CD4-positive, alpha-beta T cell (primary cell): ENCODE data around the gene ATP23. TPM values are rescaled to one million over a fixed set of nuclear protein-coding genes. Genes with fewer than 3 reads are reported as not detected.

Experiments used
- ATAC-seq: fragments of 200-7000 bp; cut with Tn5 transposase; one replicate; pipeline ENCODE4 v1.10.0; 2022; ENCODE audit warnings: mild to moderate bottlenecking; ENCODE audit not compliant: poor library complexity
- CTCF ChIA-PET: fragments of 350-600 bp; sonication (Branson Sonifier 250); formaldehyde crosslinking; loops from one replicate; lab custom pipeline; 2021; ENCODE audit warnings: antibody characterized with exemption, inconsistent platforms; lab: Charles Lee
- POLR2A ChIA-PET: fragments of 350-600 bp; sonication (Branson Sonifier 250); formaldehyde crosslinking; loops from one replicate; lab custom pipeline; 2021; ENCODE audit warnings: antibody characterized with exemption, inconsistent platforms; lab: Charles Lee
- DNase-seq, 14 experiments: peaks; one replicate each; pipeline ENCODE4 v3.0.0-alpha.2; 2013 to 2020; ENCODE audit warnings: mixed read lengths in 2 of 14
- H3K27ac ChIP-seq, 2 donors: one replicate each; pipeline versions ENCODE4 v1.5.1 to v1.7.0; 2013; ENCODE audit warnings: low read length in 2 of 2, low read depth in 1 of 2, mild to moderate bottlenecking in 1 of 2
- H3K27me3 ChIP-seq, 2 experiments: 1 replicate in 1 of 2; 2 replicates in 1 of 2; pipeline versions ENCODE4 v1.6.1 to v1.7.0; 2013; ENCODE audit warnings: low read length in 2 of 2, control low read depth in 1 of 2, mild to moderate bottlenecking in 1 of 2, moderate library complexity in 1 of 2; ENCODE audit not compliant: insufficient read depth in 2 of 2, control insufficient read depth in 1 of 2
- H3K36me3 ChIP-seq: one replicate; pipeline ENCODE4 v1.6.1; 2013; ENCODE audit warnings: low read length, control low read depth; ENCODE audit not compliant: insufficient read depth
- H3K4me1 ChIP-seq: one replicate; pipeline ENCODE4 v1.6.1; 2013; ENCODE audit warnings: low read length, control low read depth; ENCODE audit not compliant: insufficient read depth
- H3K4me3 ChIP-seq: one replicate; pipeline ENCODE4 v1.5.1; 2013; ENCODE audit warnings: mild to moderate bottlenecking, low read length, moderate library complexity
- H3K9me3 ChIP-seq, 2 experiments: 1 replicate in 1 of 2; 2 replicates in 1 of 2; pipeline versions ENCODE4 v1.6.1 to v1.7.0; 2013; ENCODE audit warnings: low read length in 2 of 2, mild to moderate bottlenecking in 2 of 2, control low read depth in 1 of 2, moderate library complexity in 1 of 2; ENCODE audit not compliant: control insufficient read depth in 1 of 2, insufficient read depth in 1 of 2
- H3K27ac Mint-ChIP-seq: one replicate; pipeline ENCODE4 v1.8.0; 2020; ENCODE audit warnings: mixed read lengths
- H3K27me3 Mint-ChIP-seq: one replicate; pipeline ENCODE4 v1.8.0; 2021; ENCODE audit warnings: mixed read lengths
- H3K36me3 Mint-ChIP-seq: one replicate; pipeline ENCODE4 v1.8.0; 2021; ENCODE audit warnings: low read depth, mixed read lengths
- H3K4me1 Mint-ChIP-seq: one replicate; pipeline ENCODE4 v1.8.0; 2021; ENCODE audit warnings: low read depth, mixed read lengths
- H3K4me3 Mint-ChIP-seq: one replicate; pipeline ENCODE4 v1.8.0; 2020; ENCODE audit warnings: mild to moderate bottlenecking, mixed read lengths
- H3K9me3 Mint-ChIP-seq: one replicate; pipeline ENCODE4 v1.8.0; 2020; ENCODE audit warnings: mixed read lengths
- CTCF ChIP-seq: fragments of 200-600 bp; IDR thresholded peaks from one replicate; pipeline ENCODE4 v1.8.0; 2022; ENCODE audit warnings: antibody characterized with exemption, mild to moderate bottlenecking
- intact Hi-C, 2 experiments: fragments of 100-400 bp; cut with DNase I in 1 of 2; cut with micrococcal nuclease in 1 of 2; formaldehyde crosslinking; loops; one replicate each; pipeline versions ENCODE4 v1.15.1 to v1.9.0; 2023 to 2025; cut with DNase I, micrococcal nuclease
- total RNA-seq, 174 experiments: library from RNA in 2 of 174; stranded (reverse) in 2 of 174; gene quantifications; one replicate each; pipeline ENCODE4 v1.2.3 and lab custom pipeline; 2021 to 2026

Gene ATP23
- total RNA-seq, 2 experiments from 2014 or later: 5.3 to 5.6 TPM

GRCh38 chr12:57939291-57939690 is 2.1 kb upstream of the ATP23 start:
- CTCF ChIA-PET: interaction anchor here (1.0 kb wide), 1 partner anchor 156 kb away, joined by 3 read pairs; the partner anchor contains the start of gene TSFM
- ATAC-seq: no peak

GRCh38 chr12:57940052-57940914 is 1.1 kb upstream of the ATP23 start:
- Mint-ChIP-seq H3K36me3 (peaks cover 10% of the 10 kb centered on the region), H3K4me3 (peak overlapping the region; percentile 96), H3K27me3 (no peaks in the 10 kb centered on the region), H3K4me1 (peaks cover 64% of the 10 kb centered on the region), H3K27ac (peak overlapping the region; percentile 89), H3K9me3 (no peaks in the 10 kb centered on the region)
- Histone ChIP-seq H3K36me3 (no peaks in the 10 kb centered on the region), H3K9me3 (no peaks in the 10 kb centered on the region), H3K4me1 (peaks cover 23% of the 10 kb centered on the region), H3K27me3 (no peaks in the 10 kb centered on the region), H3K27ac (peak overlapping the region; percentile 82 to 87), H3K4me3 (peak overlapping the region; percentile 71)
- DNase-seq: peak in 2 of 14 experiments; percentile 13 to 16
- intact Hi-C loops: loop anchor here in 1 of 2 experiments (5.0 kb wide), 1 partner anchor 418 kb away; the partner anchor contains the start of genes DDIT3 and MBD6
- no peak for TF ChIP-seq CTCF
- no peak for ATAC-seq
- ChIA-PET CTCF (interaction anchor here (1.0 kb wide), 1 partner anchor 157 kb away, joined by 3 read pairs; the partner anchor contains the start of gene TSFM), POLR2A (interaction anchor here (1.1 to 1.6 kb wide), 6 partner anchors 44 to 199 kb away, joined by 3 to 7 read pairs (median 4); partner anchors contain the start of genes CTDSP2 and TSPAN31)

More at GRCh38 chr12:57939291-57939690, 2.1 kb upstream of the ATP23 start:
- intact Hi-C loops: no loop called here
- peaks cover 23% of the 10 kb centered on the region for H3K4me1 ChIP-seq
- H3K4me3 ChIP-seq: no peak overlapping the region
- no peaks in the 10 kb centered on the region for H3K9me3 ChIP-seq
- no peaks in the 10 kb centered on the region for H3K36me3 ChIP-seq
- Mint-ChIP-seq H3K27me3 (no peaks in the 10 kb centered on the region), H3K4me3 (peak overlapping the region; percentile 18), H3K27ac (peak overlapping the region; percentile 75), H3K9me3 (no peaks in the 10 kb centered on the region), H3K4me1 (peaks cover 65% of the 10 kb centered on the region), H3K36me3 (peaks cover 10% of the 10 kb centered on the region)
- H3K27ac ChIP-seq: no peak overlapping the region
- DNase-seq: no peak
- POLR2A ChIA-PET: no interaction called here
- TF ChIP-seq CTCF: no peak
- H3K27me3 ChIP-seq: no peaks in the 10 kb centered on the region

GRCh38 chr12:57940915-57941164 is 527 bp upstream of the ATP23 start:
- no peaks in the 10 kb centered on the region for H3K27me3 Mint-ChIP-seq
- DNase-seq: no peak
- TF ChIP-seq CTCF: no peak
- H3K36me3 Mint-ChIP-seq: peaks cover 7% of the 10 kb centered on the region
- Histone ChIP-seq H3K36me3 (no peaks in the 10 kb centered on the region), H3K4me1 (peaks cover 23% of the 10 kb centered on the region), H3K9me3 (no peaks in the 10 kb centered on the region), H3K27me3 (no peaks in the 10 kb centered on the region), H3K27ac (peak overlapping the region; percentile 82 to 87), H3K4me3 (peak overlapping the region; percentile 71)
- H3K9me3 Mint-ChIP-seq: no peaks in the 10 kb centered on the region
- peaks cover 59% of the 10 kb centered on the region for H3K4me1 Mint-ChIP-seq
- POLR2A ChIA-PET: interaction anchor here (1.1 to 1.6 kb wide), 6 partner anchors 44 to 199 kb away, joined by 3 to 7 read pairs (median 4); partner anchors contain the start of genes CTDSP2 and TSPAN31
- peak overlapping the region; percentile 89 for H3K27ac Mint-ChIP-seq
- CTCF ChIA-PET: no interaction called here
- intact Hi-C loops: loop anchor here in 1 of 2 experiments (5.0 kb wide), 1 partner anchor 419 kb away; the partner anchor contains the start of genes DDIT3 and MBD6
- no peak for ATAC-seq
- H3K4me3 Mint-ChIP-seq: peak overlapping the region; percentile 96
